ENCODE measurements around the gene NRBF2. TPM values are rescaled to one million over a fixed set of nuclear protein-coding genes. Genes with fewer than 3 reads are reported as not detected.

NRBF2 gene
- polyA plus RNA-seq, 2 of the 4 experiments (the other 2 are of a cell fraction): 16.6 to 27.6 TPM

- no peak overlapping the region for H3K4me3 ChIP-seq
- CTCF ChIA-PET: no interaction called here
These were observed 59.7 kb downstream of the NRBF2 start for GRCh38 chr10:63192826-63193225.

GRCh38 chr10:63197344-63198092 lies 64.4 kb downstream of the NRBF2 start:
- CTCF ChIA-PET: no interaction called here
- 91% methylated on average over 2 of the region's 2 CpGs for WGBS (ENCODE audit: missing lambda C conversion rate)
- POLR2A ChIA-PET: no interaction called here
- no peak for DNase-seq (ENCODE audit: low read depth in 1 of 2, low spot score in 1 of 2)
- no peak for ATAC-seq
- Histone ChIP-seq H3K4me2 (no peak overlapping the region), H3K9me3 (no peaks in the 10 kb centered on the region), H3K27ac (no peak overlapping the region), H3K4me3 (no peak overlapping the region), H3K4me1 (no peaks in the 10 kb centered on the region)
- TF ChIP-seq HEYL (CRISPR knock-in tag; IDR thresholded peaks at IDR 0.05) (no peak), ZC3H11A (IDR thresholded peaks at IDR 0.05) (no peak), ZNF302 (CRISPR knock-in tag; IDR thresholded peaks at IDR 0.05) (no peak), GATA3 (IDR thresholded peaks at IDR 0.05; ENCODE audit: borderline replicate concordance) (no peak), CTCF (IDR thresholded peaks at IDR 0.05) (no peak), KDM1A (IDR thresholded peaks at IDR 0.05; ENCODE audit: low read depth) (no peak), MAFK (IDR thresholded peaks at IDR 0.05; ENCODE audit: partially characterized antibody) (no peak), RCOR1 (IDR thresholded peaks at IDR 0.05; ENCODE audit: low read depth, low read length) (no peak), REST (IDR thresholded peaks at IDR 0.05) (no peak)
- FAIRE-seq: no peak

More at GRCh38 chr10:63192826-63193225, 59.7 kb downstream of the NRBF2 start:
- POLR2A ChIA-PET: no interaction called here
- Histone ChIP-seq H3K4me1 (no peaks in the 10 kb centered on the region), H3K27ac (no peak overlapping the region), H3K9me3 (no peaks in the 10 kb centered on the region), H3K4me2 (no peak overlapping the region)
- no peak for TF ChIP-seq CTCF (IDR thresholded peaks at IDR 0.05)
- no peak for TF ChIP-seq BCL3 (IDR thresholded peaks at IDR 0.05)
- no peak for TF ChIP-seq TP53 (CRISPR knock-in tag; IDR thresholded peaks at IDR 0.05)
- no peak for TF ChIP-seq HEYL (CRISPR knock-in tag; IDR thresholded peaks at IDR 0.05)
- no peak for TF ChIP-seq MAFK (IDR thresholded peaks at IDR 0.05; ENCODE audit: partially characterized antibody)
- TF ChIP-seq POLR2A (IDR thresholded peaks at IDR 0.05; ENCODE audit: low read length): no peak
- no peak for TF ChIP-seq NR3C1 (IDR thresholded peaks at IDR 0.05)
- no peak for TF ChIP-seq JUN (IDR thresholded peaks at IDR 0.05)
- TF ChIP-seq SMC3 (IDR thresholded peaks at IDR 0.05): no peak
- no peak for TF ChIP-seq FOXS1 (CRISPR knock-in tag; IDR thresholded peaks at IDR 0.05)
- WGBS (ENCODE audit: missing lambda C conversion rate): 97% methylated on average over 1 of the region's 1 CpG
- FAIRE-seq (no peak), ATAC-seq (no peak), DNase-seq (ENCODE audit: low read depth in 1 of 2, low spot score in 1 of 2) (no peak)
